ENCODE data around the gene RINL.
"Not testable (repeated sequence)": the region's sequence is repeated elsewhere in the genome, so short reads cannot be mapped to it uniquely, and the experiment has no call there.

Gene RINL

DNA sequence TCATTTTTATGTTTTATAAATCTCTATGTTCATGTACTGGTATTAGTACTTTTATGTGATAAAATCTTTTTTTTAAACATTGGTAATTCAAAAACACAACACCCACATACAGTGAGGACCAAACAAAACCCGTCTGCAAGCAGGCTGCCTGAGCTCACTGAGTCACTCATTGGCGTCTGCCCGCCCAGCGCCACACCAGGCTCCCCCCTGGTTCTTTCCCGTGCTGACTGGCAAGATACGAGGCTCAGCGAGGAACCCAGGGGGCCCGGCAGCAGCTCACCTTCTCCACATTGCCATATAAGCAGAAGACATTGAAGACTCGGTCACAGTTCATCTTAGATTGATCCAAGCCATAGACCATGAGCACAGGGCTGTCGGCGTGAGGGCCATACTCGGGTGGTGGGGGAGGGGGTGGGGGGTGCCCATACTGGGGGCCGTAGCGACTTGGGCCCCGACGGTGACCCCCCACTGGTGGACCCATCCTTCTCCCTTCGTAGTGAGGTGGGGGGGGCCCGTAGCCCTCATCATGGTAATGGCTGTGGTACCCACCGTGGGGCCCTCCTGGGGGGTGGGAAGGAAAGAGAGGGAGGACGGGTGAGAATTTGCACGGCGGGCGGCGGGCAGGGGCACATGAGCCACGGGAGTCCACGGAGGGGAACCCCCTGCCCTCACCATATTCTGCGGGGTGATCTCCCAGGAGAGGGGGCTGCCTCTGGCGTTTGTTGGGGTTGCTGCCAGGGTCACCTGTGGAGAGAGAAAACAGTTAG, 38.1 kb downstream of the RINL start:
- peak overlapping the region in 17 of 21 experiments; percentile 15 to 86 (median 68) for H3K27ac ChIP-seq
- H3K4me3 ChIP-seq, result no peak overlapping the region

DNA sequence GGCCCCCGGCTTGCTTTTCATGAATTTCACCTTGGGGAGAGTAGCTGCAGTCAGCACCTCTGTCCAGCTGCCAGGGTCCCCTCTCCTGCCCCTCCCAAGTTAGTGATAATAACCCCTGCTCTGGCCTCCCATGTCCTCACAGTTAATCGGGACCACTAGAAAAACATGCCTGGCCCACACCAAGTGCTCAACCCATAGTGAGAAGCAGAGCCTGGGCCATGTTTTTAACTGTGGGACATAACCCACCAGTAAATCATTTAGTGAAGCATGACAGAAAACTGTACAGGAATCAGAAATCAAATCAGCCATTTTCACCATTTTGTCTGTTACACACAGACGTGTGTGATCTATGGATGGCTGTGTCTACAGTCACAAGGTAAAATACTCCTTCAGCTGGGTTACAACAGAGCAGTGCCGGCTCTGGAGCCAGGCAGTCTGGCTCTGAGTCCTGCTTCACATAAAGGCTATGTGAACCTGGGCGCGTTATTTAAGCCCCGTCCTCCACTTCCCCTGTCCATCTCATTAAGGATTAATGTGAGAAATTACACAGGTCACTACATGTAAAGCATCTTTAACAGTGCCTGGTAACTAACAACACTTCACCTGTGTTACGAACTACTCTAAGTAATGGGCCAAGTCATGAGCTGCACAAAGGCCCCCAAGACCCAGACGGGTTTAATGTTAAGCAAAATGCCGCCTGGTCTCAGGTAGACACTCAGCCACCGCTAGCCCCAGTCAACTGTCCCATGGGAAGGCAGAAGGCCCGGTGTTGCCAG, 38.9 kb downstream of the RINL start:
- Histone ChIP-seq H3K27ac (peak overlapping the region in 19 of 21 experiments; percentile 6 to 86 (median 68)), H3K4me3 (no peak overlapping the region)

DNA sequence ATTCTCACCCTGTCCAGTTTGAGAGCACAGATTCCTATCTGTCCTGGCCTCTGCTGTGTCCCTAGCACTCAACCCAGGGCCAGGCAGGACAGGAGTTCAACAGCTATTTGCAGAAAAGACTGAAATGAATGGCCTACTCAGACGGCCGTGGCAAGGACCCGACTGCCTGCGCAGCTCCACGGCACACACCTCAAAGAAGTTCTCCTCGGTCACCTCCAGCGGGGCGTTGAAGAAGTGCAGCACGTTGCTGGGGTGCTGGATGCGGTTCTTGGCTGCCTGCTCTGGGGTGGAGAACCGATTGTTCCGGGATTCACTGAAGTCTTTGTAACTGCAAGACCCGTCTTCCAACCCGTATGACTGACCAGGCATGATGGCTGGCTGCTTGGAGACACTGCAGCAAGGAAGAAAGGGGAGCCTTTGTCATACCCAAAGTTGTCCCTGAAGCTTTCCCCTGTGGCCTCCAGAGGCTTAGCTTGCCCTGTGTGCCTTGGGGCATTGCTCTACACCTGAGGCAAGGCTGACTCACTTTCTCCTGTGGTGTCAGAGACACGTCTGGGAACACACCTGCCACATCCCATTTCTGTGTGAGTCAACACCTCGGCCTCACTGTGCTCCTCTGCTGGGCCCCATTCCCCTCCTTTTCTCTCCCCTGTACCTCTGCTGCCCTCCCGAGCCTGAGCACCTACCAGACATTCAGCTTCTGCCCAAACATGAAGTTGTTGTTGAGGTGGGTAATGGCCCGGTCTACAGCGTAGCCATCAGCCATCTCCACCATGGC, 39.7 kb downstream of the RINL start:
- peak overlapping the region in 20 of 21 experiments; percentile 6 to 86 (median 70) for H3K27ac ChIP-seq

DNA sequence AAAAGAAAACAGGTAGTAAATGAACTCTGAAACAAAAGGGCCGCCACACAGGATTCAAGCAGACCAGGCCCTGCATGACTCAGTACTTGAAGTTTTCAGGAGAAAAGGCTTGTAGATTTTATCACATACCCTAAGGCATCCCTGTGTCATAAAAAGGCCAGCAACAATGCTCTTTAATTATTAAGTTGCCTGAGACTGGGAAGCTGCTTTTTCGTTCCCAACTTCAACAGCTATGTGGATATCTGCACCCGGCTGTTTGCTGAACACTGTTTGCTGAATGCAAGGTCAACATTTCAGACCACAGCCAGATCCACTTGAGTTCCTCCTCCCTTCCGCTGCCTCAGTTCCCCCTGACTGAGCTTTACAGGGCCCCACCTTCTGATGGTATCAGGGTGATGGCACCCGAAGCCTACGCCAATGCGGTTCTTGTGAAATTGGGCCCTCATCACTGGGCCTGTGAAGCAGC, 40.4 kb downstream of the RINL start:
- Histone ChIP-seq H3K4me3 (peak overlapping the region in 1 of 7 experiments; percentile 7), H3K27ac (peak overlapping the region in 20 of 21 experiments; percentile 6 to 86 (median 70))

More for the DNA sequence above, 39.7 kb downstream of the RINL start:
- peak overlapping the region in 1 of 7 experiments; percentile 7 for H3K4me3 ChIP-seq

DNA sequence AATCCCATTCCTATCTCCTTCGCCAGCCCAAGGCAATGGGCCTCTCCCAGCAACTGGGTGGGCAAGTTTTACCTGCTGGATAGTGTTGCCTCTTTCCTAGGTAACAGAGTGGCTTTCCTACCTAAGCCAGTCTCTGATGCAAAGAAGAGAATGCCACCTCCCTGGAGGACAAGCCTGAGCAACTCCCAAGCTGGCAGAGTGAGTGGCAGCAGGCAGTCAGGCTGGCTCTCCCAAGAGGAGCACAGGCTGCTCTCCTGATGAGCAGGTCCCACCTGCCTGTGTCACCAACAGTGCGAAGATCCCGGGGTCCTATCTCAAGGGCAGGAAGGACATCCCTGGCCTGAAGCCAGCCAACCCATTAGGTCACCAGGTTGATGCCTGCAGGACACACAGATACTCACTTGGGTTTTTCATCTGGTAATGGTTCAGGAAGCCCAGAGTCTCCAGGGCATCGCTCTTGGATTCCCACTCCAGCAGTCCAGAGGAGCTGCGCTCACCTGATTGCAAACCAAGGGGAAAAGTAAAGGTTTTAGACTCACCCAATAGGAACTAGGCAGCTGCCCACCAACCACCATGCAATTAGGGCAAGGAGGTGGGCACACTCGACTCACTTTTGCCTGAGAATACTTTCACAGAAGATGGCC, 41.0 kb downstream of the RINL start:
- Histone ChIP-seq H3K27ac (peak overlapping the region in 19 of 21 experiments; percentile 6 to 86 (median 70)), H3K4me3 (no peak overlapping the region)

DNA sequence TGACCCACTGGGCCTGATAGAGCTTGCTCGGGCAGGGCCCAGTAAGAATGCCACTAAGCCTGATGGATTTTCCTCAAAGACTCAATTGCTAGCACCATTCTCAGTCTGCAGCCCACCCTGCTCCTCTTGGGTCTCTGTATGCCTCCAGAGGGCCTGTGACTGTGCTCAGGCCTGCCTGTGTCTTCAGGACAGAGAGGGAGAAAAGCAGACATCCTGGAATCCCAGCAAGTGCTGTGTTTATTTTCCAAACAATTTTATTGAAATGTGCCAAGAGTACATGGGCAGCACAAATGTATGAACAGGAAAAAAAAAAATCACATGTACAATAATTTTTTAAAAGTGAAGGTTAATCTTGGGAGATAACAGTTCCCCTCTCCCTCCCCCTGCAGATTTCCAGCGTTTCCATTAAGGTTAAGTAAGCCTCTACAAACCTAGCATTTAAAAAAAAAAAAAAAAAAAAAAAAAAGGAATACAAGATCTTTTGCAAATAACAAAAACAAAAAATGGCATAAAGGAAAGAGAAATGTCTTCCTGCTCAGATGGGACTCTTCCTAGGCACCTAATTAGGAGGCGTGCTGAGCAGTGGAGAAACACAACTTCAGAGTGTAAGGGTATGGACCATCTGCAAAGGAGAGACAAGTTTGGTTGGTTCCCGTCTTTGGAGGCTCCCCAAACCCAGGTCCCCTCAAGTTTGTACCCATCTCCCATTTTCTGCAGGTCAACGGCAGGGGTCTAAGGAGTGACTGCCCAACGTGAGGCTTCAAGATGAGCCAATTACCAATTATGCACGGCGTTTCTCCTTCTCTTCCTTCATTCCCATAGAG, 41.7 kb downstream of the RINL start:
- peak overlapping the region in 15 of 21 experiments; percentile 24 to 86 (median 70) for H3K27ac ChIP-seq

DNA sequence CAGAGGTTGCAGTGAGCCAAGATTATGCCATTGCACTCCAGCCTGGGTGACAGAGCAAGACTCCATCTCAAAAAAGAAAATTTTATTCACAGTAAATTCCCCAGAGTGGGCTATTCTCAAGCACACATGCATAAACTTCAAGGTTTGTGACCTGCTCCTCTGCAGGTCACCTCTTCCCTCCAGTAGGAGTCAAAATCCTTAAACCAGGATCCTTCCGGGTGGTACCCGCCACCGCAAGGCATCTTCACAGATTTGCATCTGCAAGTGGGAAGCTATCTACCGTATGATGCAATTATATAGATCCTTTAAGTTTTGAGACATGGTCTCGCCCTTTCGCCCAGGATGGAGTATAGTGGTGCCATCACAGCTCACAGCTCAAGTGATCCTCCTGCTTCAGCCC, 43.5 kb downstream of the RINL start:
- Histone ChIP-seq H3K4me3 (no peak overlapping the region), H3K27ac (peak overlapping the region in 2 of 21 experiments; percentile 16 to 31)

More for the DNA sequence above, 41.7 kb downstream of the RINL start:
- H3K4me3 ChIP-seq, result no peak overlapping the region

DNA sequence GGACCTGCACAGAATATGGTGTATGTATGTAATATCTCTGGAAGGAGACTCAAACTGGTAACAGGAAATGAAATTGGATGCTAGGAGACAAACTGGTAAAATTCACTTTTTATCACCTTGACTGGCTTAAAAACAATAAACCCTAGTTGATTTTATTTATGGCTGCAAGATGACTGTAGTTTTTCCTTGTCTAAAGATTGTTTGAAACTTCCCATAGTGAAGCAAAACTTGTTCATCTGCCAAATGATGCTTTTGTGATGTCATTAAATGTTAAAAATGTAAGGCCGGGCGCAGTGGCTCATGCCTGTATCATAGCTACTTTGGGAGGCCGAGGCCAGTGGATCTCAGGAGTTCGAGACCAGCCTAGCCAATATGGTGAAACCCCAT, 44.0 kb downstream of the RINL start:
- H3K4me3 ChIP-seq, result no peak overlapping the region
- H3K27ac ChIP-seq, result peak overlapping the region in 1 of 21 experiments; percentile 31

DNA sequence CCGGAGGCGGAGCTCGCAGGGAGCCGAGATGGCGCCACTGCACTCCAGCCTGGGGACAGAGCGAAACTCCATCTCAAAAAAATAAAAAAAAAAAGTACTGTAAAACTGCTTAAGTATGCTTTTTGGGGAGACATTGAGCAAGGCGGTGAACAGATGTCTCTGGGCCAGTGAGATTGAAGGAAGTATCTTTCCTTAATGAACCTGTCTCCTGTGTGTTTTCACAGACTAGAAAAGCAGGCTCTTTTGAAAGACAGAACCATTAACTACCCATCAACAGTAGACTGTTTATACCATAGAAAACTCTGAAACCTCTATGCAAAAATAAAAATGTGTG, 45.0 kb downstream of the RINL start:
- peak overlapping the region in 7 of 21 experiments; percentile 8 to 86 (median 77) for H3K27ac ChIP-seq
- H3K4me3 ChIP-seq, result no peak overlapping the region

DNA sequence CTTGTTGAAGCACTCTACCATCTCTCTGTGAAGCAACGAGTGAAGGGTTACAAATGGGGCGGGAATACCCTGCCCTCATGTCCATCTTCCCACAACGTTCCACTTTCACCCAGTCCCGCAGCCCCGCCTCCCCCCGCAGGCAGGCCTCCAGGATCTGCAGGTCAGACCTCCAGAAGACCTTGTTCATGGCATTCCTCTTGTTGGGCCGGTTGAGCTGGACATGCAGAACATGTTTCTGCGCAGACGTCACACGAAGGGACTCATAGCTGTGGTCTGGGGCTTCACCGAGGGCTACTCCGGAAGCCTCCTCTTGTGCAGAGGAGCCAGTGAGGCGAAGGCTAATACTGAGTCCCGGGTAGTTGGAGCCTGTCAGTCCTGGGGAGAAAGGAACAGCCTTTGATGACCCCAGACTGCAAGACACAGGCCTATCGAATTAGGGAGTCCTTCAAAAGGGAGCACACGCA, 46.9 kb downstream of the RINL start:
- peak overlapping the region; percentile 51 to 82 (median 63) for H3K4me3 ChIP-seq
- peak overlapping the region; percentile 74 to 95 (median 89) for H3K27ac ChIP-seq

DNA sequence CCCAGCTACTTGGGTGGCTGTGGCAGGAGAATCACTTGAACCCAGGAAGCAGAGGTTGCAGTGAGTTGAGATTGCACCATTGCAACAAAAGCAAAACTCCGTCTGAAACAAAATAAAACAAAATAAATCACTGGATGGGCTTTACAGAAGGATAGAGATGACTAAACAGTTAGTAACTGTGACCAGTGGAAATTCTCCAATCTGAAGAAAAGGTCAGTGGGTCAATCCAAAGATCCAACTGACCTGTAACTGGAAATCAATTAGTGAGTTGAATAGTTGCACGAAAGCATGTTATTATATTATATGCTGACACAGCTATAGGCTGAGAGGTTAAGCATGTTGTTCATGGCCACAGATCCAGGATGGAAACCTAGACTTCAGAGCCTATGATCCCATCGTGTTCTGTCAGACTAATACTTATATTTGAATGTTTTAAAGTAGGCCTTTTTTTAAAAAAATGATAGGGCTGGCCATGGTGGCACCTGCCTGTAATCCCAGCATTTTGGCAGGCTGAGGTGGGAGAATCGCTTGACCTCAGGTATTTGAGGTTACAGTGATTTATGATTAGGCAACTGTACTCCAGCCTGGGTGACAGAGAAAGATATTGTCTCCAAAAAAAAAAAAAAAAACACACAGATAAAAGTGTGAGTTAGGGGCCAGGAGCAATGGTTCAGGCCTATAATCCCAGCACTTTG, 47.9 kb downstream of the RINL start:
- H3K27ac ChIP-seq, result peak overlapping the region in 7 of 21 experiments; percentile 79 to 95 (median 90)
- no peak overlapping the region for H3K4me3 ChIP-seq

DNA sequence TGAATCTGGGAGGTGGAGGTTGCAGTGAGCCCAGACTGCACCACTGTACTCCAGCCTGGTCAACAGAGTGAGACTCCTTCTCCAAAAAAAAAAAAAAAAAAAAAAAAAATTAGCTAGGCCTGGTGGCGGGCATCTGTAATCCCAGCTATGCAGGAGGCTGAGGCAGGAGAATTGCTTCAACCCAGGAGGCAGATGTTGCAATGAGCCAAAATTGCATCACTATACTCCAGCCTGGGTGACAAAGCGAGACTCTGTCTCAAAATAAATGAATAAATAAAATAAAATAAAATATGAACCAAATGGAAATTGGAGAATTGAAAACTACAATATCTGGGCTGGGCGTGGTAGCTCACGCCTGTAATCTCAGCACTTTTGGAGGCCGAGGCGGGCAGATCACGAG, 48.9 kb downstream of the RINL start:
- not testable (repeated sequence) for H3K4me3 ChIP-seq, H3K27ac ChIP-seq

DNA sequence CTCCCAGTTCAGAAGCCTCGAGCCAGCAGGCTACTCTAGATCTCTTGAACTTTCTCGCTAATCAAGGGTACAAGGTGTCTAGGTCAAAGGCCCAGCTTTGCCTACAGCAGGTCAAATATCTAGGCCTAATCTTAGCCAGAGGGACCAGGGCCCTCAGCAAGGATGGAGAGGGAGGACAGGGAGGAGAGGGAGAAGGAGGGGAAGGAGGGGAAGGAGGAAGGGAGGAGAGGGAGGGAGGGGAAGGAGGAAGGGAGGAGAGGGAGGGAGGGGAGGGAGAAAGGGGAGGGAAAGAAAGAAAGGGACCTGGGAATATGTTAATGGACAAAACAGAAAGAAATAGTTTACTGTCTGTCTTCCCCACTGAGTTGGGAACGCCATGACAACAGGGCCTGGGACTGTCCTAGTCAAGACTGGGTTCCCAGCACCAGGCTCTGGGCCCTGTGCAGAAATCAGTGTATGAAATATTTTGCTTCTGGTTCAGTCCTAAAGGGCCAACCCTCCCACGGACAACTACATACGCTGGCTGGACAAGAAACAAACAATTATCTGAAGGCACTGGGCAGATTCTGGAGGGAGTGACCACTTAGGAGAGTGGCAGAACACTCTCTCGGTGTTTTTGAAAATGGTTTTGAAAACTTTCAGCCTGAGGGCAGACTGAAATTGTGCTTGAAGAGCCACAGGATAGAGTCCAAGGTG, 51.1 kb downstream of the RINL start:
- no peak overlapping the region for H3K4me3 ChIP-seq
- H3K27ac ChIP-seq, result peak overlapping the region in 1 of 21 experiments; percentile 49

DNA sequence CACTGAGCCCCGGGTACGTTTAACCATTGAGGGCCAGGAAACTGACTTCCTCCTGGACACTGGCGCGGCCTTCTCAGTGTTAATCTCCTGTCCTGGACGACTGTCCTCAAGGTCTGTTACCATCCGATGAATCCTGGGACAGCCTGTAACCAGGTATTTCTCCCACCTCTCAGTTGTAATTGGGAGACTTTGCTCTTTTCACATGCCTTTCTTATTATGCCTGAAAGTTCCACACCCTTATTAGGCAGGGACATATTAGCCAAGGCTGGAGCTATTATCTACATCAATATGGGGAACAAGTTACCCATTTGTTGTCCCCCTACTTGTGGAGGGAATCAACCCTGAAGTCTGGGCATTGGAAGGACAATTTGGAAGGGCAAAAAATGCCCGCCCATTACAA, 52.1 kb downstream of the RINL start:
- not testable (repeated sequence) for H3K4me3 ChIP-seq, H3K27ac ChIP-seq

DNA sequence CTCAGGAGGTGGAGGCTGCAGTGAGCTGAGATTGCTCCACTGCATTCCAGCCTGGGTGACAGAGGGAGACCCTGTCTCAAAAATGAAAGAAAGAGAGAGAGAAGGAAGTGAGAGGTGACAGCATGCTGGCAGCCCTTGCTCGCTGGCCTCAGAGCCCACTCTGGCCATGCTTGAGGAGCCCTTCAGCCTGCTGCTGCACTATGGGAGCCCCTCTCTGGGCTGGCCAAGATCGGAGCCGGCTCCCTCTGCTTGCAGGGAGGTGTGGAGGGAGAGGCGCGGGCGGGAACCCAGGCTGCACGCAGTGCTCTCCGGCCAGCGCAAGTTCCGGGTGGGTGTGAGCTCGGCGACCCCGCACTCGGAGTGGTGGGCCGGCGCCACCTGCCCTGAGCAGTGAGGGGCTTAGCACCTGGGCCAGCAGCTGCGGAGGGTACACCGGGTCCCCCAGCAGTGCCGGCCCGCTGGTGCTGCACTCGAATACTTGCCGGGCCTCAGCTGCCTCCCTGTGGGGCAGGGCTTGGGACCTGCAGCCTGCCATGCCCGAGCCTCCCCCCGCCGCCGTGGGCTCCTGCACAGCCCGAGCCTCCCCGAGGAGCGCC, 56.7 kb downstream of the RINL start:
- H3K27ac ChIP-seq, H3K4me3 ChIP-seq: not testable (repeated sequence)

DNA sequence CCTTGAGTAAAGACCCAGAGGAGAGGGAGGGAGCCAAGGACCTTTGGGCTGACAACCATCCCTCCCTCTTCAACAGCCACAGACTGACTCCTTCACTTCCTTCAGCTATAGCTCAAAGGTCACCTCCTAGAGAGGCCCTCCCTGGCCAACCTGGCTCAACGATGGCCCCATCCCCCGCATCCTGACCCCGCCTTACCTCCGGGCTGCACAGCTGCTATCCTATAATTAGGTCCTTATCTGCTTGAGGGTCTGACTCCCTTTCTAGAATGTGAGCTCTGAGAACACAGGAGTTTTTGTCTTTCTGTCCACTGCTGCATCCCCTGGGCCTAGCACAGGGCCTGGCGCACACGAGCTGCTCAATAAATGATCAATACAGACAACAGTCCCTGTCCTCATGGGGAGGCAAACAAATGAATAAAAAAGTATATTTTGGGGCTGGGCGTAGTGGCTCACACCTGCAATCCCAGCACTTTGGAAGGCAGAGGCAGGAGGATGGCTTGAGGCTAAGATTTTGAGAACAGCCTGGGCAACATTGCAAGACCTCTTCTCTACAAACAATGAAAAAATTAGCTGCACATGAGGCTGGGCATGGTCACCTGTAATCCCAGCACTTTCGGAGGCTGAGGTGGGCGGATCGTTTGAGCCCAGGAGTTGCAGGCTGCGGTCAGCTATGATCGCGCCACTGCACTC, 58.7 kb downstream of the RINL start:
- Histone ChIP-seq H3K4me3 (no peak overlapping the region), H3K27ac (no peak overlapping the region)

Data from skin epidermis (tissue), 12 donors.